GM18505 (cell line): Measurements from ENCODE around the gene CTLA4.

Experiments used
- ATAC-seq: cut with Tn5 transposase; IDR thresholded peaks from one replicate; pipeline ENCODE4 v1.9.1; 2021; ENCODE audit not compliant: unreplicated experiment
- POLR2A ChIP-seq: IDR thresholded peaks from 4 replicates; pipeline ENCODE4 v1.6.1; 2011; ENCODE audit warnings: borderline replicate concordance; ENCODE audit not compliant: insufficient read depth, insufficient read length; ENCODE audit errors: extremely low read depth

CTLA4 gene

DNA sequence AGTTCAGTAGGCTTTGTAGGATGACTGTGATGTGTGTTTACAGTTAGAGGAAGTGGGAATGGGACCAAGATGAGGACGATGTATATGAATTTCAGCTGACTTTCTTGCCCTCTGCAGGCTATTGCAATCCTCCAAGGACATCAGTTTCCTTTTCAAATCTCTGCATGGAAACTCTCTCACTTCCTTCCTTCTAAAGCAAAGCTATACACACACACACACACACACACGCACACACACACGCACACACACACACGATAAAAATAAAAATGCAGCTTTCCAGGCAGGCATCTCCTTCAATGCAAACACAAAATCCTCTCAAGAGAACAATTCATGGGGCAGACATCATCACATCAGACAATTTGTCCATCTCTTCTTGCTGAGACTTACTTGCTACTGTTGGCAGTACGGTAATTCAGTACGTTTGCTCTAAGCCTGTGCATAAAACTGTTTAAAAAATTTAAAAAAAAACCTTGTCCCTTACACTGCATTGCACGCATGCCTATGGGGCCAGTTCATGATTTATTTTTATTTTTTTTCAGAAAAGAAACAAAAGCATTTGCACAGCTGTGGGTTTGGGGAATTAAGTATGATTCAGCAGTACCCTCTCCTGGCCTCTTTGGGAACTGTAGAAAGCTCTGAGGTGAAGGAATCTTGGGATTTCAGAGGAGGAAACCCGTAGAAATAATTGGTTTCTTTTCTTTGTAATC lies 41.8 kb downstream of the CTLA4 start:
- ATAC-seq: no peak
- no peak for TF ChIP-seq POLR2A

DNA sequence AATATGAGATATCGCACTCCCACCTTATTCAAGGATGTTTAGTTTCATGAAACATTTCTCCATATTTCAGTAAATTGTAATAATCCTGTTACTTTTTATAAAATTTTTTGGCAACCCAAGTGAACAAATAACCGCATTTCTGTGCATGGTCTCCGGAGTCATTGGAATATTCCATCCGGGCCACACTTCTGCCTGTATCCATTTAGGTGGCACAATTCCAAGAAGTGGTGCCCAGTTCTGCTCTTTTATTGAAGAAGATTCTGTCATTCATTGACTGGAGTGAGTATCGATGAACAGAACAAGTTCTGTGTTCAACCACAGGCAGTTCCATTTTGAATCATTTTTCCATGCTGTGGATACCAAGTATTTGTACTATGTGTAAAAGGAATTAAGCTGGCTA lies 42.4 kb downstream of the CTLA4 start:
- no peak for TF ChIP-seq POLR2A
- ATAC-seq: no peak

GRCh38 chr2:203913947-203914346 lies 46.4 kb downstream of the CTLA4 start:
- ATAC-seq: no peak
- no peak for TF ChIP-seq POLR2A

DNA sequence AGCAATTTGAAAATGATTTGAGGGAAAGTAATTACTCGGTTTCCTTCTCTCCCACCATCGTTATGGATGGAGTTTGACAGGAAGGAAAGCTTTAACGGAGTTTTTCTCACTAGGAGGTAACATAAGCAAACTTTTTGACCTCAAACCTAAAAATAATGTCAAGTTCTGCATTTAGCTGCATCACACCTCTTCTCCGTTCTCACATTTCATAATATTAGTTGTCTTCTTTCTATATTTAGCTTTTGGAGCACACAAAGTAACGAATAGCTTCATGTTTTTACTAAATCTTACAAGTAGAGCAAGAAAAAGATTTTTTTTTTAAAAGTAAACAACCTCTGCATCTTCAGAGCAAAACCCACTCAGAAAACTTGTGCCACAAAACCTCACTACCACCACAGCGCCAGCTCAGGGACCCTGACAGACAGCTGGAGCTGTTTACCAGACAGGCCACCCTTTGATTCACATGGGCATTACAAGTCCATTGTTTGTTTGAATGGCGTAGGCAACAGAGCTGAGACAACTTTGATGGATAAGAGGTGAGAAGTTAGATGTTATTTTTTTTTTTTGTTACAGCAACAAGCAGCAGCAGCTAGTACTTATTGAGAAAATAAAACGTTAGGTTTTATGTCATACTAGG lies 47.1 kb downstream of the CTLA4 start:
- no peak for TF ChIP-seq POLR2A
- ATAC-seq: no peak

GRCh38 chr2:203915256-203915655 lies 47.7 kb downstream of the CTLA4 start:
- no peak for TF ChIP-seq POLR2A
- no peak for ATAC-seq

GRCh38 chr2:203916756-203917155 lies 49.2 kb downstream of the CTLA4 start:
- ATAC-seq: no peak
- TF ChIP-seq POLR2A: no peak

- no peak for ATAC-seq
Measured at GRCh38 chr2:203918264-203918663, 50.7 kb downstream of the CTLA4 start.

DNA sequence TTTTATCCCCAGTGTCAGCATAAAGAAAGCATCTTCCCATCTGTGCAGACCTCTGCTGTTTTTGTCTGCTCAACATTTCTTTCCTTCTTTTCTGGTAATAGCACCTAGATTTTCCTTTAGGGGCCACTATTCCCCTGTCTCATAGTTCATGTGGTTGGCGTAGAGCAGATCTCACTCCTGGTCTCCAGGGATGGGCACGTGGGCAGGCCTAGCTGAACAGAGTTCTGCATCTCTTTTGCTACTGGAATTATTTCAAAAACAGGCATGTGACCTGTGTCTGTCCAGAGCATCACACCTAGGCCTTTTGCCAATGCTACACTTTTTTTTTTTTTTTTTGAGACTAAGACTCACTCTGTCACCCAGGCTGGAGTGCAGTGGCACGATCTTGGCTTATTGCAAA lies 51.3 kb downstream of the CTLA4 start:
- TF ChIP-seq POLR2A: no peak
- no peak for ATAC-seq

More at GRCh38 chr2:203918264-203918663, 50.7 kb downstream of the CTLA4 start:
- no peak for TF ChIP-seq POLR2A
